ENCODE data around the gene TRPV3. TPM values are rescaled to one million over a fixed set of nuclear protein-coding genes. Genes with fewer than 3 reads are reported as not detected.

The TRPV3 gene
- total RNA-seq, 1 donor from 2014 or later: 0.27 TPM

DNA sequence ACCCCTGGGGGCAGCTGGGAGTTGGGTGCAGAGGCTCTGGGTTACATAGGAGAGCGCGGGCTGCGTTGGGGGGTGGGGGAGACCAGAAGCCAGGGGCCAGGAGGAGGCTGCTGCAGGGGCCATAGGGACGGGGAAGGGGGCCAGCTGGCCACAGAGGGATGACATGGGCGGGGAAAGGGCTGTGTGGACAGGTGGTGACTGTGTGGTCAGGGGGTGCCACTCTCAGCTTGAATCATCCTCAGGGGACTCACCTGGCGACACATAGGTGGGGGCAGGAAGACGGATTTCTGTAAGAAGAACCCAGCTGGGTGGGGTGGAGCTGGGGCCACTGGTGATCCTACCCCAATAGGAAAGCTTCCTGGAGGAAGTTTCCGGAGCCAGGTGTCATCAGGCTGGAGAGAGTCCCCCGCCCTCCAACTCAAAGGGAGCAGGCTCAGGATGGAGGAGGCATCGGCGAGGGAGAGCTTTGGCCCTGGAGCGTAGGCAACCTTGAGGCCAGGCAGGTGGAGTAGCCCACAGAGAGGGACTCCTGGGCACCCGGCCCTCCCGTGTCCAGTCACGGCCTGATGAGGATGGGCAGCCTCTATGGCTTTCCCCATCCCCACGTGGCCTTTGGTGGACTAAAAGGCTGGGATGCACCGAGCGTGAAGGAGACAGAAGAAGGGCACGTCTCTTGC lies 1.2 kb downstream of the TRPV3 start:
- Mint-ChIP-seq H3K36me3 (ENCODE audit: low read depth) (no peaks in the 10 kb centered on the region), H3K27ac (ENCODE audit: unreplicated experiment) (no peak overlapping the region)

DNA sequence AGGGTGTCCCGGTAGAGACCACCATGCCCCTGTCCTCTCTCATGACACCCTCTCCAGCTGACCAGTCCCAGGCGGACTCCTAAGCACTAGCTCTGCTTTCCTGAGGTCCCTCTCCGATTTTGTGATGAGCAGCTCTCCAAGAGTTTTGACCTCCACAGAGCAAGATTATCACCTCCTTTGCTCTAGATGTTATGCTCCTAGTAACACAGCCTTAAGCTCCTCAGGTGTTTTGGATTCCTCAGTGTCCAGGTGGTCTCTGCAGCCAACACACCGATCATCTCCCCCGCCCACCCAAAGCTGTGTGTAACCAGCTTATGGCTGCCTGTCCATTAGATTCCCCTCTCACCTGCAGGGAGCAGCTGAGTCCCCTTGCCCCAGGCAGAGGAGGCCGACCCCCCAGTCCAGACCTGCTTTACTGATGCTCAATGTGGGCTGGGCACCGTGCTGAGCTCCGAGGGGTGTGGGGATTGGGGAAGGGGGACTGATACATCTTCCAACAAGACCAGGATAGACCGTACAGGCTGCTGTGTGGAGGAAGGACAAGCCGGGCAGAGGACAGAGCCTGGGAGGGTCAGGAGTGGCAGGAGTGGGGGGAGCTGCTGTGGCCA lies 2.3 kb downstream of the TRPV3 start:
- H3K36me3 Mint-ChIP-seq (ENCODE audit: low read depth): no peaks in the 10 kb centered on the region
- DNase-seq (ENCODE audit: low spot score): no peak
- peaks cover 3% of the 10 kb centered on the region for H3K9me3 Mint-ChIP-seq (ENCODE audit: low read depth)
- TF ChIP-seq, protein P1, sequence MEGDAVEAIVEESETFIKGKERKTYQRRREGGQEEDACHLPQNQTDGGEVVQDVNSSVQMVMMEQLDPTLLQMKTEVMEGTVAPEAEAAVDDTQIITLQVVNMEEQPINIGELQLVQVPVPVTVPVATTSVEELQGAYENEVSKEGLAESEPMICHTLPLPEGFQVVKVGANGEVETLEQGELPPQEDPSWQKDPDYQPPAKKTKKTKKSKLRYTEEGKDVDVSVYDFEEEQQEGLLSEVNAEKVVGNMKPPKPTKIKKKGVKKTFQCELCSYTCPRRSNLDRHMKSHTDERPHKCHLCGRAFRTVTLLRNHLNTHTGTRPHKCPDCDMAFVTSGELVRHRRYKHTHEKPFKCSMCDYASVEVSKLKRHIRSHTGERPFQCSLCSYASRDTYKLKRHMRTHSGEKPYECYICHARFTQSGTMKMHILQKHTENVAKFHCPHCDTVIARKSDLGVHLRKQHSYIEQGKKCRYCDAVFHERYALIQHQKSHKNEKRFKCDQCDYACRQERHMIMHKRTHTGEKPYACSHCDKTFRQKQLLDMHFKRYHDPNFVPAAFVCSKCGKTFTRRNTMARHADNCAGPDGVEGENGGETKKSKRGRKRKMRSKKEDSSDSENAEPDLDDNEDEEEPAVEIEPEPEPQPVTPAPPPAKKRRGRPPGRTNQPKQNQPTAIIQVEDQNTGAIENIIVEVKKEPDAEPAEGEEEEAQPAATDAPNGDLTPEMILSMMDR (IDR thresholded peaks at IDR 0.05): no peak
- peaks cover 7% of the 10 kb centered on the region for H3K27me3 Mint-ChIP-seq (ENCODE audit: low read depth)
- no peak overlapping the region for H3K4me3 Mint-ChIP-seq (ENCODE audit: unreplicated experiment)
- H3K4me1 Mint-ChIP-seq (ENCODE audit: low read depth): peaks cover 9% of the 10 kb centered on the region
- H3K27ac Mint-ChIP-seq (ENCODE audit: unreplicated experiment): no peak overlapping the region

More for the DNA sequence above, 1.2 kb downstream of the TRPV3 start:
- no peak for DNase-seq (ENCODE audit: low spot score)
- H3K27me3 Mint-ChIP-seq (ENCODE audit: low read depth): peaks cover 7% of the 10 kb centered on the region
- H3K4me1 Mint-ChIP-seq (ENCODE audit: low read depth): peaks cover 9% of the 10 kb centered on the region
- H3K9me3 Mint-ChIP-seq (ENCODE audit: low read depth): no peaks in the 10 kb centered on the region
- TF ChIP-seq, protein P1 (IDR thresholded peaks at IDR 0.05): no peak
- H3K4me3 Mint-ChIP-seq (ENCODE audit: unreplicated experiment): no peak overlapping the region

DNA sequence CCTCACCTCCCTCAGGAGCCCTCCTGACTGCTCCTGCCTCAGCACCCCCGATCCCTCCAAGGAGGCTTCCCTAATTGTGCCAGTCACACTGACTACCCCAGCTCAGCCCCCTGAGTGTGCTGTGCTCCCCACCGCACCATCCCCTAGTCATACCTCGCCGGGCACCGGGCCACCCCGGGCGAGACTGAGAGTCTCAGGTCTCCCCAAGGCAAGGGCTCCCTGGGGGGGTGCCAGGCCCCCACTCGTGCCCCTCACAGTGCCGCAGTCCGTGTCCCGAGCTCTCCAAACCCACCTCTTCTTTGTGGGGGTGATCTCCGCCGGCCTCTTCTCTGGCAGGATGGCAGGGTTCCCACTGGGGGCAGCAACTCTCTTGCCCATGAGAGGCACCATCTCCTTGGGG lies 3.2 kb downstream of the TRPV3 start:
- H3K4me1 Mint-ChIP-seq (ENCODE audit: low read depth): peaks cover 9% of the 10 kb centered on the region
- H3K27ac Mint-ChIP-seq (ENCODE audit: unreplicated experiment): no peak overlapping the region
- TF ChIP-seq, protein P1 (IDR thresholded peaks at IDR 0.05): no peak
- H3K9me3 Mint-ChIP-seq (ENCODE audit: low read depth): peaks cover 7% of the 10 kb centered on the region
- no peak for DNase-seq (ENCODE audit: low spot score)
- H3K36me3 Mint-ChIP-seq (ENCODE audit: low read depth): no peaks in the 10 kb centered on the region
- peaks cover 7% of the 10 kb centered on the region for H3K27me3 Mint-ChIP-seq (ENCODE audit: low read depth)
- no peak overlapping the region for H3K4me3 Mint-ChIP-seq (ENCODE audit: unreplicated experiment)

DNA sequence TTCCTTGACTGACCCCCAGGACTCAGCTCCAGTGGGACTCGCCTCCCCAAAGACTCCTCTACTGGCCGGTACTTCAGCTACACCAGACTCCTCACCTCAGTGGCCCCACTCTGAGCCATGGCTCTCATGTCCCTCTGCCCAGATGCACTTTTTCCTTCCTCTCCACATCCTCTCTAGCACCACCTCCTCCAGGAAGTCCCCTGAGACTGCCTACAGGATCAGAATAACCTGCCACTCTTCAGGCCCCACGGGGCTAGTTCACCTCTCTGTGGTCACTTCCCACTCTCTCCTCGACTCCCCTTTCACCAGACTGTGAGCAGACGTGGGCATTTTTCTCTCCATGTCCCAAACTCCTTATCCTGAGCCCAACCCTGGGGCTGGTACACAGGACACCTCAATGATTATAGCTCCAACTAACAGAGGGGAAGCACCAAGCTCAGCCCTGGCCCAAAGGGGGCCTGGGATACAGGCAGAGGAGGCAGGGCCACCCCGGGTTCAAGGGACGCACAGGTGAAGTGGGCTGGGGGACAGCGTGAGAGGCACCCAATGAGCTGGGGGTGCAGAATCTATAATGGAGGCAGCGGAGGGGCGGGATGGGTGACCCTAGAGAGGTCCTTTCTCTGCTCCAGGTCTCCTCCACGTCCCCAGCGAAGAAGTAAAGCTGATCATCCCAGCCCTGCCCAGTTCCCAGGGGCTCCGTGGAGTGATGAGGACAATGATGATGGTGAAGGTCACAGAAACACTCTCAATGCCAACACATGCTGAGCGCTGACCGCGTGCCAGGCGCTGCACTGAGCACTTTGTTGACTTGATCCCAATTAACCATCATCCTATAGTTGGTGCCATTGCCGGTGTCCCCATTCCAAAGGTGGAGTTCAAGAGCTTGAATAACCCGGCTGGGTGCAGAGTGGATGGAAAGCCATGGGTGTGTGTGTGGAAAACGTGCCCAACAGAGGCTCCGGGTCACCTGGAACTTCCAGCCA lies 3.9 kb downstream of the TRPV3 start:
- TF ChIP-seq, protein P1 (IDR thresholded peaks at IDR 0.05): no peak
- Mint-ChIP-seq H3K4me1 (ENCODE audit: low read depth) (peaks cover 4% of the 10 kb centered on the region), H3K36me3 (ENCODE audit: low read depth) (no peaks in the 10 kb centered on the region), H3K27ac (ENCODE audit: unreplicated experiment) (no peak overlapping the region), H3K27me3 (ENCODE audit: low read depth) (peaks cover 7% of the 10 kb centered on the region), H3K4me3 (ENCODE audit: unreplicated experiment) (no peak overlapping the region), H3K9me3 (ENCODE audit: low read depth) (peaks cover 9% of the 10 kb centered on the region)
- DNase-seq (ENCODE audit: low spot score): no peak

DNA sequence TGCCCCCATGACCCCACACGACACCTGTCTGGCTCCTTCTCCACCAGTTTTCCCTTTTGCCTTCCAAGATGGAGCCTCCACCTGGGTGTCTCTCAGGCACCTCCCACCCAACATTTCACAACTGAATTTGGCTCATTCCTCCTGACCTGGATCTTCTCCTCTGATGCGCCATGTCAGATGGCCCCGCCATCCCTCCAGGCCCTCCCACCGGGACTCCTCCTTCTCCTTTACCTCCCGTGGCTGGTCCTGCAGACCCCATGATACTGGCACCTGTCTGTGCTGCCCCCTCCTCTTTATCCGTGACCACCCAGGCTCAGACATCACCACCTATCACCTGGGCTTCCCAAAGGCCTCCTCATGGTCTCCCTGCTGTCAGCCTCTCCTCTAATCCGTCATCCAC lies 4.7 kb downstream of the TRPV3 start:
- TF ChIP-seq, protein P1 (IDR thresholded peaks at IDR 0.05): no peak
- H3K36me3 Mint-ChIP-seq (ENCODE audit: low read depth): no peaks in the 10 kb centered on the region
- peaks cover 9% of the 10 kb centered on the region for H3K9me3 Mint-ChIP-seq (ENCODE audit: low read depth)
- no peaks in the 10 kb centered on the region for H3K4me1 Mint-ChIP-seq (ENCODE audit: low read depth)
- H3K27me3 Mint-ChIP-seq (ENCODE audit: low read depth): peaks cover 7% of the 10 kb centered on the region
- no peak overlapping the region for H3K27ac Mint-ChIP-seq (ENCODE audit: unreplicated experiment)
- DNase-seq (ENCODE audit: low spot score): no peak
- H3K4me3 Mint-ChIP-seq (ENCODE audit: unreplicated experiment): no peak overlapping the region

Data from chondrocyte (in vitro differentiated cells).